H1 (cell line): ENCODE data around the gene LMTK2. TPM values are rescaled to one million over a fixed set of nuclear protein-coding genes. Genes with fewer than 3 reads are reported as not detected.

ENCODE experiments used
- CTCF ChIA-PET: fragments of 300-600 bp; sonication (Branson Sonifier 250); formaldehyde crosslinking; loops from one replicate; lab custom pipeline; 2021; ENCODE audit not compliant: partially characterized antibody; lab: Charles Lee
- POLR2A ChIA-PET: fragments of 300-600 bp; sonication (Branson Sonifier 250); formaldehyde crosslinking; loops from one replicate; lab custom pipeline; 2021; ENCODE audit warnings: inconsistent platforms; ENCODE audit not compliant: partially characterized antibody; lab: Charles Lee
- DNase-seq, 2 experiments: peaks; one replicate each; pipeline versions ENCODE4 v3.0.0 to v3.0.0-alpha.2; 2010 to 2022; ENCODE audit warnings: low spot score in 2 of 2, low read depth in 1 of 2, mixed read lengths in 1 of 2
- FAIRE-seq: peaks from 2 replicates; lab custom pipeline; 2011; peaks lifted over from hg19 to GRCh38; lab: Jason Lieb, UNC
- H2AFZ ChIP-seq: 2 replicates; pipeline ENCODE4 v1.8.1; 2012; ENCODE audit warnings: low read length, inconsistent platforms
- H2AK5ac ChIP-seq: 2 replicates; pipeline ENCODE4 v1.6.1; 2013; ENCODE audit warnings: low read depth, low read length
- H2BK120ac ChIP-seq: replicated peaks from 2 replicates; pipeline ENCODE3; 2013; ENCODE audit warnings: low read depth, low read length, inconsistent platforms
- H2BK12ac ChIP-seq: 2 replicates; pipeline ENCODE4 v1.6.1; 2013; ENCODE audit warnings: low read depth, low read length
- H2BK15ac ChIP-seq: 2 replicates; pipeline ENCODE4 v1.6.1; 2013; ENCODE audit warnings: low read length
- H2BK20ac ChIP-seq: 2 replicates; pipeline ENCODE4 v1.6.1; 2013; ENCODE audit warnings: low read length
- H2BK5ac ChIP-seq: 2 replicates; pipeline ENCODE4 v1.6.1; 2013; ENCODE audit warnings: low read depth, low read length
- H3K14ac ChIP-seq: 2 replicates; pipeline ENCODE4 v1.6.1; 2013; ENCODE audit warnings: inconsistent platforms; ENCODE audit not compliant: insufficient read length
- H3K18ac ChIP-seq: 2 replicates; pipeline ENCODE4 v1.6.1; 2013; ENCODE audit warnings: low read length; ENCODE audit errors: extremely low read depth
- H3K23ac ChIP-seq: 2 replicates; pipeline ENCODE4 v1.6.1; 2013; ENCODE audit warnings: inconsistent platforms; ENCODE audit not compliant: insufficient read length
- H3K23me2 ChIP-seq: 2 replicates; pipeline ENCODE4 v1.6.1; 2013; ENCODE audit warnings: low read depth, low read length
- H3K27ac ChIP-seq: 2 replicates; pipeline ENCODE4 v1.6.1; 2011; ENCODE audit warnings: low read depth, low read length, inconsistent platforms
- H3K27me3 ChIP-seq, 4 experiments: replicated peaks in 1 of 4; 1 replicate in 1 of 4; 2 replicates in 3 of 4; pipeline versions ENCODE4 v1.6.1 to v1.8.1; 2011 to 2013; ENCODE audit warnings: low read length in 3 of 4, mild to moderate bottlenecking in 3 of 4, inconsistent platforms in 2 of 4, mixed read lengths in 2 of 4, moderate library complexity in 1 of 4; ENCODE audit not compliant: control insufficient read depth in 3 of 4, insufficient read depth in 3 of 4; ENCODE audit errors: extremely low read depth in 1 of 4
- H3K36me3 ChIP-seq, 4 experiments: 2 replicates each; pipeline versions ENCODE4 v1.6.1 to v1.8.1; 2011 to 2013; ENCODE audit warnings: mild to moderate bottlenecking in 4 of 4, low read length in 3 of 4, moderate library complexity in 2 of 4, control low read depth in 1 of 4, inconsistent platforms in 1 of 4; ENCODE audit not compliant: insufficient read depth in 4 of 4, control insufficient read depth in 2 of 4
- H3K4ac ChIP-seq: replicated peaks from 2 replicates; pipeline ENCODE3; 2013; ENCODE audit warnings: low read length, low read depth, mixed read lengths, inconsistent platforms; ENCODE audit not compliant: insufficient read length
- H3K4me1 ChIP-seq, 4 experiments: replicated peaks in 1 of 4; 1 replicate in 1 of 4; 2 replicates in 3 of 4; pipeline versions ENCODE4 v1.6.1 to v1.8.1; 2011 to 2013; ENCODE audit warnings: low read length in 3 of 4, inconsistent platforms in 2 of 4, mixed read lengths in 1 of 4; ENCODE audit not compliant: insufficient read depth in 4 of 4, control insufficient read depth in 3 of 4
- H3K4me2 ChIP-seq, 2 experiments: 2 replicates each; pipeline versions ENCODE4 v1.6.1 to v1.8.1; 2011 to 2013; ENCODE audit warnings: low read depth in 2 of 2, low read length in 2 of 2, control low read depth in 1 of 2, inconsistent platforms in 1 of 2, mild to moderate bottlenecking in 1 of 2; ENCODE audit not compliant: insufficient read depth in 1 of 2
- H3K4me3 ChIP-seq, 4 experiments: fragments of 200-600, 300-600 bp in 1 of 4; sonication (generic), shearing (Covaris generic), sonication (Bioruptor Twin) in 1 of 4; 2 replicates each; pipeline versions ENCODE4 v1.5.1 to v1.8.1; 2011 to 2016; ENCODE audit warnings: low read length in 4 of 4, low read depth in 3 of 4, control low read depth in 2 of 4, inconsistent platforms in 2 of 4, mild to moderate bottlenecking in 2 of 4, mixed read lengths in 1 of 4, moderate library complexity in 1 of 4; ENCODE audit not compliant: insufficient read depth in 2 of 4; ENCODE audit errors: extremely low read depth in 1 of 4
- H3K56ac ChIP-seq: replicated peaks from 2 replicates; pipeline ENCODE3; 2013; ENCODE audit warnings: low read depth, mild to moderate bottlenecking, mixed read lengths, low read length, inconsistent platforms; ENCODE audit not compliant: insufficient read length
- H3K79me1 ChIP-seq: 2 replicates; pipeline ENCODE4 v1.6.1; 2013; ENCODE audit warnings: low read depth, low read length, control low read depth
- H3K79me2 ChIP-seq, 2 experiments: 2 replicates each; pipeline versions ENCODE4 v1.6.1 to v1.8.1; 2012 to 2013; ENCODE audit warnings: low read length in 2 of 2, mild to moderate bottlenecking in 2 of 2, inconsistent platforms in 1 of 2; ENCODE audit not compliant: insufficient read depth in 2 of 2, control insufficient read depth in 1 of 2
- H3K9ac ChIP-seq, 4 experiments: replicated peaks in 1 of 4; 1 replicate in 1 of 4; 2 replicates in 3 of 4; pipeline versions ENCODE4 v1.6.1 to v1.8.1; 2011 to 2013; ENCODE audit warnings: low read depth in 3 of 4, low read length in 3 of 4, control low read depth in 2 of 4, mild to moderate bottlenecking in 2 of 4, moderate library complexity in 2 of 4, inconsistent platforms in 1 of 4; ENCODE audit errors: extremely low read depth in 1 of 4
- H3K9me3 ChIP-seq, 2 experiments: 2 replicates each; pipeline versions ENCODE4 v1.6.1 to v1.8.1; 2012 to 2013; ENCODE audit warnings: mild to moderate bottlenecking in 2 of 2, moderate library complexity in 2 of 2, control low read depth in 1 of 2, inconsistent platforms in 1 of 2, low read depth in 1 of 2, low read length in 1 of 2, mixed read lengths in 1 of 2; ENCODE audit not compliant: insufficient read depth in 2 of 2
- H4K20me1 ChIP-seq, 2 experiments: replicated peaks in 1 of 2; 2 replicates each; pipeline versions ENCODE3 to v1.8.1; 2011 to 2013; ENCODE audit warnings: inconsistent platforms in 2 of 2, low read length in 2 of 2, mild to moderate bottlenecking in 1 of 2; ENCODE audit not compliant: insufficient read depth in 2 of 2, control insufficient read depth in 1 of 2
- H4K5ac ChIP-seq: 2 replicates; pipeline ENCODE4 v1.6.1; 2013; ENCODE audit warnings: low read length, low read depth, mixed read lengths, inconsistent platforms; ENCODE audit not compliant: insufficient read length
- H4K8ac ChIP-seq: 2 replicates; pipeline ENCODE4 v1.8.0; 2013; ENCODE audit warnings: mild to moderate bottlenecking, moderate library complexity, low read length, inconsistent platforms; ENCODE audit not compliant: insufficient read depth; ENCODE audit errors: extremely low read depth
- H4K91ac ChIP-seq: replicated peaks from 2 replicates; pipeline ENCODE3; 2013; ENCODE audit warnings: low read length, mixed read lengths, inconsistent platforms; ENCODE audit not compliant: insufficient read length
- CBX8 ChIP-seq: fragments of 300-800, 300-1000 bp; sonication (generic); IDR thresholded peaks from 2 replicates; pipeline ENCODE4 v1.7.1; 2016; ENCODE audit warnings: low read depth, low read length, borderline replicate concordance
- CTBP2 ChIP-seq: IDR thresholded peaks from 2 replicates; pipeline ENCODE4 v1.7.0; 2011; ENCODE audit warnings: borderline replicate concordance, mild to moderate bottlenecking, moderate library complexity, mixed read lengths, low read length; ENCODE audit not compliant: insufficient read depth, insufficient read length
- EP300 ChIP-seq, 2 experiments: IDR thresholded peaks; 1 replicate in 1 of 2; 2 replicates in 1 of 2; pipeline ENCODE4 v1.6.1; 2011 to 2012; ENCODE audit warnings: low read depth in 2 of 2, low read length in 2 of 2, mild to moderate bottlenecking in 2 of 2, borderline replicate concordance in 1 of 2, inconsistent platforms in 1 of 2, moderate library complexity in 1 of 2
- MAFK ChIP-seq: IDR thresholded peaks from 2 replicates; pipeline ENCODE4 v1.6.1; 2012; ENCODE audit warnings: low read depth, mild to moderate bottlenecking, improper control_type of control experiment, low read length
- POLR2A ChIP-seq, 2 experiments: IDR thresholded peaks; 1 replicate in 1 of 2; 2 replicates in 1 of 2; pipeline ENCODE4 v1.6.1; 2011; ENCODE audit warnings: low read depth in 2 of 2, low read length in 2 of 2, mild to moderate bottlenecking in 2 of 2; ENCODE audit errors: control extremely low read depth in 1 of 2
- TAF1 ChIP-seq: IDR thresholded peaks from 2 replicates; pipeline ENCODE4 v1.6.1; 2011; ENCODE audit warnings: mild to moderate bottlenecking, low read depth, low read length
- TAF7 ChIP-seq: optimal IDR thresholded peaks from 2 replicates; pipeline ENCODE3; 2011; ENCODE audit warnings: low read depth, mild to moderate bottlenecking, inconsistent platforms, low read length, moderate library complexity, borderline replicate concordance
- WGBS, 2 experiments: shearing (Covaris generic) in 1 of 2; methylation state at CpG; one replicate each; pipeline versions ENCODE4 v1.1.6 to v1.1.7; 2013 to 2015; ENCODE audit warnings: low lambda C conversion rate in 2 of 2, mixed read lengths in 2 of 2, inconsistent platforms in 1 of 2, low coverage in 1 of 2, missing lambda C conversion rate in 1 of 2; ENCODE audit not compliant: insufficient replicate concordance in 2 of 2, insufficient coverage in 1 of 2, insufficient read length in 1 of 2; ENCODE audit errors: extremely low coverage in 1 of 2, missing lambda C conversion rate in 1 of 2; 5-methylcytosine and 5-hydroxymethylcytosine counted together
- polyA plus RNA-seq, 7 experiments: library from polyadenylated mRNA; depleted of rRNA in 3 of 7; stranded (reverse) in 5 of 7; unstranded in 2 of 7; fragments of >200 nt in 5 of 7; fragments of 200-250 nt in 2 of 7; gene quantifications; 1 replicate in 5 of 7; 2 replicates in 1 of 7; 4 replicates in 1 of 7; pipeline versions ENCODE4 v1.2.1 to v1.2.3, GENCODE V29; 2011 to 2013; ENCODE audit warnings: missing spikeins in 2 of 7, mixed read lengths in 2 of 7
- total RNA-seq: library from RNA; stranded (reverse); fragmentation: NEBNext Ultra II Directional; extraction: Animal tissue kit (Norgen Biotek cat#: 25700); gene quantifications from 2 replicates; pipeline ENCODE4 v1.2.1, GENCODE V29; 2021

The LMTK2 gene
- total and polyA plus RNA-seq, 2 of the 8 experiments (the other 6 are each of a cell fraction or from before 2014, with no cell fraction given): 9.7 to 30.7 TPM

- POLR2A ChIA-PET: interaction anchor here (1.5 kb wide), 1 partner anchor 13 kb away, joined by 3 read pairs; no protein-coding TSS in a partner anchor
- Histone ChIP-seq H3K79me1 (no peaks in the 10 kb centered on the region), H3K27ac (no peak overlapping the region), H3K79me2 (no peaks in the 10 kb centered on the region), H3K14ac (no peak overlapping the region), H4K8ac (no peak overlapping the region; the same call in 1 of the 2 replicates), H4K91ac (no peak overlapping the region), H2BK12ac (no peak overlapping the region), H2BK5ac (no peak overlapping the region), H3K9ac (no peak overlapping the region), H3K4me1 (no peaks in the 10 kb centered on the region; a peak in 1 of 7 replicates), H2BK20ac (no peak overlapping the region)
- DNase-seq: no peak
- no peak for FAIRE-seq
- CTCF ChIA-PET: interaction anchor here (2.1 kb wide), 1 partner anchor 202 kb away, joined by 4 read pairs; no protein-coding TSS in a partner anchor
- TF ChIP-seq CTBP2 (no peak), CBX8 (no peak), TAF1 (no peak), EP300 (IDR thresholded peaks at IDR 0.05; ENCODE audit: borderline replicate concordance in 1 of 2, low read depth in 2 of 2, low read length in 2 of 2) (no peak), MAFK (no peak), POLR2A (IDR thresholded peaks at IDR 0.05; ENCODE audit: control extremely low read depth in 1 of 2, low read depth in 2 of 2, low read length in 2 of 2) (no peak), TAF7 (no peak)
- TF ChIP-seq, all 59 proteins: peak for 0
- no peak overlapping the region for H3K18ac ChIP-seq
- H2AK5ac ChIP-seq: no peak overlapping the region
- no peak overlapping the region for H2AFZ ChIP-seq
- no peaks in the 10 kb centered on the region for H3K27me3 ChIP-seq
- H3K4me2 ChIP-seq: no peak overlapping the region
- no peak overlapping the region for H2BK15ac ChIP-seq
- H4K5ac ChIP-seq: no peak overlapping the region
- no peaks in the 10 kb centered on the region for H3K9me3 ChIP-seq
- H3K36me3 ChIP-seq: no peaks in the 10 kb centered on the region
- H3K56ac ChIP-seq: no peak overlapping the region
- H3K23me2 ChIP-seq: no peaks in the 10 kb centered on the region
- H2BK120ac ChIP-seq: no peak overlapping the region
- WGBS, 2 experiments: 96% methylated on average over 20 of the region's 30 CpGs; no CpG with 5 or more reads in 1 of the 2 experiments
- no peak overlapping the region for H3K23ac ChIP-seq
- H3K4me3 ChIP-seq: no peak overlapping the region
- H4K20me1 ChIP-seq: peaks cover 0 to 2% of the 10 kb centered on the region in 2 experiments
- H3K4ac ChIP-seq: no peak overlapping the region
These were observed 116.0 kb downstream of the LMTK2 start for GRCh38 chr7:98222533-98223195.
